Activated gamma-delta T cell (primary cell): ENCODE data around the gene NT5C3B.
"Not testable (repeated sequence)": the region's sequence is repeated elsewhere in the genome, so short reads cannot be mapped to it uniquely, and the experiment has no call there.

Source experiments
- DNase-seq: peaks from one replicate; lab custom pipeline; 2025; lab: John Stamatoyannopoulos, UW

Gene NT5C3B

GRCh38 chr17:41839448-41839847 lies 3.4 kb upstream of the NT5C3B start:
- DNase-seq: not testable (repeated sequence)

- DNase-seq: no peak
Observed at GRCh38 chr17:41837761-41838538, 1.9 kb upstream of the NT5C3B start, which contains the start of gene KLHL10. KLHL10 (plus strand) TSS chr17:41837825; CDS start chr17:41837933, 108 bp downstream.

GRCh38 chr17:41836550-41837196 lies 641 bp upstream of the NT5C3B start:
- DNase-seq: no peak

- DNase-seq: no peak
Observed at GRCh38 chr17:41835214-41835799, 725 bp downstream of the NT5C3B start.

GRCh38 chr17:41829961-41830360 lies 6.1 kb downstream of the NT5C3B start:
- not testable (repeated sequence) for DNase-seq

GRCh38 chr17:41825175-41825845 lies 10.7 kb downstream of the NT5C3B start:
- DNase-seq: no peak

GRCh38 chr17:41824086-41824485 lies 11.9 kb downstream of the NT5C3B start:
- no peak for DNase-seq

GRCh38 chr17:41823580-41823979 lies 12.5 kb downstream of the NT5C3B start:
- no peak for DNase-seq

- DNase-seq: no peak
Observed at GRCh38 chr17:41823141-41823524, 12.9 kb downstream of the NT5C3B start.

GRCh38 chr17:41822216-41823140 lies 13.6 kb downstream of the NT5C3B start:
- DNase-seq: no peak

- DNase-seq: no peak
Observed at GRCh38 chr17:41821776-41822175, 14.3 kb downstream of the NT5C3B start.

GRCh38 chr17:41818024-41818423 lies 18.0 kb downstream of the NT5C3B start:
- no peak for DNase-seq

- no peak for DNase-seq
Observed at GRCh38 chr17:41816637-41817320, 19.3 kb downstream of the NT5C3B start.

GRCh38 chr17:41814195-41814594 lies 21.8 kb downstream of the NT5C3B start:
- no peak for DNase-seq

GRCh38 chr17:41813699-41814124 lies 22.3 kb downstream of the NT5C3B start:
- DNase-seq: no peak

- no peak for DNase-seq
Observed at GRCh38 chr17:41813152-41813680, 22.8 kb downstream of the NT5C3B start.

- no peak for DNase-seq
Observed at GRCh38 chr17:41812381-41813151, 23.5 kb downstream of the NT5C3B start, which contains the start of gene FKBP10. FKBP10 (plus strand) TSS chr17:41813004; CDS start chr17:41813035, 31 bp downstream.

GRCh38 chr17:41811549-41812380 lies 24.3 kb downstream of the NT5C3B start, which contains the start of gene P3H4:
P3H4 (minus strand) TSS chr17:41811949; CDS start chr17:41811915, 34 bp downstream.
- DNase-seq: peak; percentile 68
